IMR-90 (cell line): ENCODE results near the gene BCAP31. TPM values are rescaled to one million over a fixed set of nuclear protein-coding genes. Genes with fewer than 3 reads are reported as not detected.

Source experiments
- ATAC-seq: fragments of 200-7000 bp; cut with Tn5 transposase; 2 replicates; pipeline ENCODE4 v1.9.1; 2020; ENCODE audit warnings: low read depth, mild to moderate bottlenecking, moderate library complexity
- BruUV-seq: library from RNA; stranded (reverse); fragments of 400-500 nt; replicated peaks from 2 replicates; lab custom pipeline; 2021; lab: Mats Ljungman, UMichigan
- CTCF ChIA-PET: fragments of 300-600 bp; formaldehyde crosslinking; extraction: SDS; loops from one replicate; lab custom pipeline; 2021; ENCODE audit warnings: antibody characterized with exemption; lab: Yijun Ruan, JAX
- POLR2A ChIA-PET: fragments of 300-600 bp; sonication (Branson Sonifier 250); formaldehyde crosslinking; loops from one replicate; lab custom pipeline; 2022; ENCODE audit warnings: antibody characterized with exemption; ENCODE audit not compliant: unreplicated experiment; lab: Charles Lee
- DNase-seq: peaks from one replicate; pipeline ENCODE4 v3.0.0; 2013
- H2AFZ ChIP-seq: replicated peaks from 2 replicates; pipeline ENCODE3; 2013; ENCODE audit warnings: low read length, mild to moderate bottlenecking; ENCODE audit not compliant: poor library complexity
- H2AK5ac ChIP-seq: 2 replicates; pipeline ENCODE4 v1.6.1; 2013; ENCODE audit warnings: low read depth, low read length, inconsistent platforms
- H2AK9ac ChIP-seq: replicated peaks from 2 replicates; pipeline ENCODE3; 2013; ENCODE audit warnings: mild to moderate bottlenecking, low read depth, low read length, moderate library complexity; ENCODE audit not compliant: poor library complexity
- H2BK120ac ChIP-seq: 2 replicates; pipeline ENCODE4 v1.6.1; 2013; ENCODE audit warnings: low read depth, low read length, inconsistent platforms
- H2BK15ac ChIP-seq: 3 replicates; pipeline ENCODE4 v1.6.1; 2013; ENCODE audit warnings: low read depth, low read length, inconsistent platforms
- H2BK20ac ChIP-seq: 2 replicates; pipeline ENCODE4 v1.6.1; 2013; ENCODE audit warnings: low read depth, mild to moderate bottlenecking, inconsistent platforms, low read length, moderate library complexity
- H2BK5ac ChIP-seq: 2 replicates; pipeline ENCODE4 v1.6.1; 2013; ENCODE audit warnings: mild to moderate bottlenecking, low read depth, low read length, inconsistent platforms; ENCODE audit not compliant: poor library complexity, severe bottlenecking
- H3K14ac ChIP-seq: replicated peaks from 2 replicates; pipeline ENCODE4 v1.6.1; 2013; ENCODE audit warnings: low read depth, low read length, inconsistent platforms
- H3K18ac ChIP-seq: 2 replicates; pipeline ENCODE4 v1.6.1; 2013; ENCODE audit warnings: low read depth, low read length, control low read depth
- H3K23ac ChIP-seq: 2 replicates; pipeline ENCODE4 v1.6.1; 2013; ENCODE audit warnings: low read depth, low read length, inconsistent platforms
- H3K27ac ChIP-seq: 2 replicates; pipeline ENCODE4 v1.5.1; 2013; ENCODE audit warnings: mild to moderate bottlenecking, control low read depth, low read length; ENCODE audit not compliant: insufficient read depth
- H3K27me3 ChIP-seq: 2 replicates; pipeline ENCODE4 v1.6.1; 2013; ENCODE audit warnings: low read length; ENCODE audit not compliant: control insufficient read depth, insufficient read depth
- H3K36me3 ChIP-seq: 2 replicates; pipeline ENCODE4 v1.6.1; 2013; ENCODE audit warnings: low read length, mixed read lengths; ENCODE audit not compliant: control insufficient read depth, insufficient read depth
- H3K4ac ChIP-seq: 2 replicates; pipeline ENCODE4 v1.6.1; 2013; ENCODE audit warnings: low read depth, low read length, inconsistent platforms
- H3K4me1 ChIP-seq: 2 replicates; pipeline ENCODE4 v1.6.1; 2013; ENCODE audit warnings: low read length, mixed read lengths; ENCODE audit not compliant: control insufficient read depth, insufficient read depth
- H3K4me2 ChIP-seq: 2 replicates; pipeline ENCODE4 v1.6.1; 2013; ENCODE audit warnings: low read depth, mild to moderate bottlenecking, control low read depth, low read length, moderate library complexity
- H3K4me3 ChIP-seq: 2 replicates; pipeline ENCODE4 v1.5.1; 2013; ENCODE audit warnings: low read depth, mild to moderate bottlenecking, control low read depth, low read length, moderate library complexity; ENCODE audit not compliant: insufficient read depth
- H3K56ac ChIP-seq: 2 replicates; pipeline ENCODE4 v1.6.1; 2013; ENCODE audit warnings: low read length, inconsistent platforms; ENCODE audit not compliant: insufficient read depth; ENCODE audit errors: extremely low read depth
- H3K79me1 ChIP-seq, 2 experiments: 2 replicates each; pipeline ENCODE4 v1.6.1; 2013; ENCODE audit warnings: low read length in 2 of 2, inconsistent platforms in 1 of 2, low read depth in 1 of 2
- H3K9ac ChIP-seq: 2 replicates; pipeline ENCODE4 v1.6.1; 2013; ENCODE audit warnings: low read depth, low read length, control low read depth
- H3K9me1 ChIP-seq: 2 replicates; pipeline ENCODE4 v1.6.1; 2013; ENCODE audit warnings: low read length, inconsistent platforms; ENCODE audit not compliant: insufficient read depth
- H3K9me3 ChIP-seq: 2 replicates; pipeline ENCODE4 v1.6.1; 2013; ENCODE audit warnings: low read length; ENCODE audit not compliant: control insufficient read depth, insufficient read depth
- H4K20me1 ChIP-seq: 2 replicates; pipeline ENCODE4 v1.6.1; 2013; ENCODE audit warnings: low read length, inconsistent platforms; ENCODE audit not compliant: insufficient read depth
- H4K5ac ChIP-seq: 2 replicates; pipeline ENCODE4 v1.6.1; 2013; ENCODE audit warnings: mild to moderate bottlenecking, low read depth, low read length, control low read depth
- H4K8ac ChIP-seq, 2 experiments: 2 replicates each; pipeline ENCODE4 v1.6.1; 2013; ENCODE audit warnings: low read depth in 2 of 2, low read length in 2 of 2, control low read depth in 1 of 2, inconsistent platforms in 1 of 2
- H4K91ac ChIP-seq: 2 replicates; pipeline ENCODE4 v1.6.1; 2013; ENCODE audit warnings: low read depth, low read length, inconsistent platforms; ENCODE audit not compliant: insufficient read depth
- BHLHE40 ChIP-seq: fragments of 150-350 bp; IDR thresholded peaks from 2 replicates; pipeline ENCODE4 v1.6.1; 2016; ENCODE audit warnings: mild to moderate bottlenecking, low read depth, low read length
- CEBPB ChIP-seq: IDR thresholded peaks from 2 replicates; pipeline ENCODE4 v1.6.1; 2012; ENCODE audit warnings: low read depth, low read length, improper control_type of control experiment
- CHD1 ChIP-seq: IDR thresholded peaks from 2 replicates; pipeline ENCODE4 v1.6.1; 2012; ENCODE audit warnings: low read depth, low read length, improper control_type of control experiment
- FOS ChIP-seq: fragments of 150-350 bp; IDR thresholded peaks from 2 replicates; pipeline ENCODE4 v1.6.1; 2016; ENCODE audit warnings: low read depth, low read length
- MAFK ChIP-seq: IDR thresholded peaks from 2 replicates; pipeline ENCODE4 v1.6.1; 2012; ENCODE audit warnings: low read depth, low read length, improper control_type of control experiment
- MAZ ChIP-seq: IDR thresholded peaks from 2 replicates; pipeline ENCODE4 v1.6.1; 2012; ENCODE audit warnings: low read depth, mild to moderate bottlenecking, low read length, improper control_type of control experiment, moderate library complexity, borderline replicate concordance
- MXI1 ChIP-seq: IDR thresholded peaks from 2 replicates; pipeline ENCODE4 v1.6.1; 2012; ENCODE audit warnings: low read depth, mild to moderate bottlenecking, low read length, moderate library complexity, borderline replicate concordance
- NFE2L2 ChIP-seq: fragments of 150-350 bp; IDR thresholded peaks from 2 replicates; pipeline ENCODE4 v1.6.1; 2016; ENCODE audit warnings: low read depth, mild to moderate bottlenecking, low read length
- POLR2A ChIP-seq: IDR thresholded peaks from 2 replicates; pipeline ENCODE4 v1.6.1; 2012; ENCODE audit warnings: mild to moderate bottlenecking, low read depth, low read length
- RAD21 ChIP-seq: IDR thresholded peaks from 2 replicates; pipeline ENCODE4 v1.6.1; 2012; ENCODE audit warnings: low read length, improper control_type of control experiment
- RCOR1 ChIP-seq: IDR thresholded peaks from 2 replicates; pipeline ENCODE4 v1.6.1; 2012; ENCODE audit warnings: mild to moderate bottlenecking, low read length, improper control_type of control experiment; ENCODE audit not compliant: insufficient replicate concordance
- RFX5 ChIP-seq: IDR thresholded peaks from 2 replicates; pipeline ENCODE4 v1.8.0; 2012; ENCODE audit warnings: low read depth, mild to moderate bottlenecking, low read length, moderate library complexity
- SMC3 ChIP-seq: fragments of 150-350 bp; IDR thresholded peaks from 2 replicates; pipeline ENCODE4 v1.6.1; 2016; ENCODE audit warnings: low read depth, mild to moderate bottlenecking, antibody characterized with exemption, low read length, moderate library complexity
- WGBS, 2 experiments: methylation state at CpG; one replicate each; pipeline versions ENCODE4 v1.1.5 to v1.1.7; 2013; ENCODE audit warnings: missing lambda C conversion rate in 2 of 2; ENCODE audit not compliant: insufficient read length in 1 of 2; ENCODE audit errors: extremely low coverage in 2 of 2; 5-methylcytosine and 5-hydroxymethylcytosine counted together
- dilution Hi-C: fragments of 300-500 bp; cut with HindIII; formaldehyde crosslinking; loops from one replicate; pipeline ENCODE4 v1.14.3; 2018; ENCODE audit warnings: low sequenced_read_pairs; ENCODE audit not compliant: unreplicated experiment
- in situ Hi-C: fragments of 300-500 bp; cut with MboI; formaldehyde crosslinking; loops from 3 replicates; pipeline ENCODE4 v1.14.3; 2019; ENCODE audit warnings: low sequenced_read_pairs, inconsistent platforms, mixed read lengths
- intact Hi-C: fragments of 100-400 bp; cut with micrococcal nuclease; formaldehyde crosslinking; loops from 2 replicates; pipeline ENCODE4 v1.10.0; 2022
- polyA plus RNA-seq, 3 experiments: library from polyadenylated mRNA; depleted of rRNA; stranded (reverse); fragments of >200 nt; gene quantifications; 2 replicates each; pipeline ENCODE4 v1.2.3, GENCODE V29; 2012; ENCODE audit warnings: low replicate concordance in 1 of 3
- total RNA-seq: library from RNA; depleted of rRNA; stranded (reverse); fragments of >200 nt; gene quantifications from 2 replicates; pipeline ENCODE4 v1.2.3, GENCODE V29; 2012
- TF ChIP-seq, protein P1 (sequence below): fragments of 150-350 bp; IDR thresholded peaks from 2 replicates; pipeline ENCODE4 v1.6.1; 2016; ENCODE audit warnings: low read depth, mild to moderate bottlenecking, low read length, moderate library complexity, borderline replicate concordance
- TF ChIP-seq, protein P2 (sequence below): fragments of 150-350 bp; IDR thresholded peaks from 2 replicates; pipeline ENCODE4 v1.6.1; 2017; ENCODE audit warnings: mild to moderate bottlenecking, antibody characterized with exemption, low read length, low read depth
- TF ChIP-seq, protein P3 (sequence below): conservative IDR thresholded peaks from 2 replicates; pipeline ENCODE4 v1.5.1; 2012; ENCODE audit warnings: mild to moderate bottlenecking, low read depth, low read length, improper control_type of control experiment

BCAP31 gene
- total and polyA plus RNA-seq, 2 of the 4 experiments (the other 2 are of a cell fraction) = 125 to 244 TPM

DNA sequence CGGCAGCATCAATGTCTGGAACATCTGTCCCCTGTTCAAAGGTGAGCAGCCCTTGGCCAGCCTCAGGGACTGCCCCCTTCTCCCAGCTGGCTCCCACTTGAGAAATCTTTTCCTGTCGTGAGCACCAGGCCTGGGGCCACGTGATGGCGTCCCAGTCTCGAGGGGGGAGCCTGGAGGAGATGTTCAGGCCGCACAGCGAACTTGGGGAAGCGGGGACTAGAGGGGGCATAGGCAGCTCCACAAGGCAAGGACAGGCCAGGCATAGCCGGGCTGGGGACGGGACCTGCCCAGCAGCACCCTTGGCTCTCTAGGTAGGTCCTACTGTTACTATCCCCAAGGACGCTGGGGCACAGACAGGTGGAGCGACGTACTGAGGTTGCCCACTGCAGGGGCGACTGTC lies 33.7 kb downstream of the BCAP31 start:
- 0 out of 4 replicates have a peak, but pooled peaks cover 0 to 6% of the 10 kb centered on the region in 2 experiments for H3K79me1 ChIP-seq
- H3K27me3 ChIP-seq = no peaks in the 10 kb centered on the region; the same call in 1 of the 2 replicates
- no peak overlapping the region for H3K4me3 ChIP-seq
- H3K4ac ChIP-seq = no peak overlapping the region
- in situ Hi-C loops = no loop called here
- no peak overlapping the region for H3K56ac ChIP-seq
- H4K5ac ChIP-seq = no peak overlapping the region
- H3K27ac ChIP-seq = no peak overlapping the region
- H3K4me2 ChIP-seq = no peak overlapping the region
- WGBS, 2 experiments = 71% methylated on average over 5 of the region's 14 CpGs; no CpG with 5 or more reads in 1 of the 2 experiments
- no peak overlapping the region for H2BK20ac ChIP-seq
- ATAC-seq (no peak), DNase-seq (no peak)
- H3K4me1 ChIP-seq = peaks cover 9% of the 10 kb centered on the region
- dilution Hi-C loops = no loop called here
- H4K20me1 ChIP-seq = peaks cover 12% of the 10 kb centered on the region
- CTCF ChIA-PET = no interaction called here
- TF ChIP-seq, protein P1, sequence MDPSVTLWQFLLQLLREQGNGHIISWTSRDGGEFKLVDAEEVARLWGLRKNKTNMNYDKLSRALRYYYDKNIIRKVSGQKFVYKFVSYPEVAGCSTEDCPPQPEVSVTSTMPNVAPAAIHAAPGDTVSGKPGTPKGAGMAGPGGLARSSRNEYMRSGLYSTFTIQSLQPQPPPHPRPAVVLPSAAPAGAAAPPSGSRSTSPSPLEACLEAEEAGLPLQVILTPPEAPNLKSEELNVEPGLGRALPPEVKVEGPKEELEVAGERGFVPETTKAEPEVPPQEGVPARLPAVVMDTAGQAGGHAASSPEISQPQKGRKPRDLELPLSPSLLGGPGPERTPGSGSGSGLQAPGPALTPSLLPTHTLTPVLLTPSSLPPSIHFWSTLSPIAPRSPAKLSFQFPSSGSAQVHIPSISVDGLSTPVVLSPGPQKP = no peak
- no peak for TF ChIP-seq CEBPB
- TF ChIP-seq MAFK = no peak
- TF ChIP-seq, protein P2, sequence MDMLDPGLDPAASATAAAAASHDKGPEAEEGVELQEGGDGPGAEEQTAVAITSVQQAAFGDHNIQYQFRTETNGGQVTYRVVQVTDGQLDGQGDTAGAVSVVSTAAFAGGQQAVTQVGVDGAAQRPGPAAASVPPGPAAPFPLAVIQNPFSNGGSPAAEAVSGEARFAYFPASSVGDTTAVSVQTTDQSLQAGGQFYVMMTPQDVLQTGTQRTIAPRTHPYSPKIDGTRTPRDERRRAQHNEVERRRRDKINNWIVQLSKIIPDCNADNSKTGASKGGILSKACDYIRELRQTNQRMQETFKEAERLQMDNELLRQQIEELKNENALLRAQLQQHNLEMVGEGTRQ = no peak
- no peak for TF ChIP-seq MAZ
- no peak for TF ChIP-seq POLR2A
- no peak for TF ChIP-seq RFX5
- TF ChIP-seq CHD1 = no peak
- no peak for TF ChIP-seq SMC3
- no peak for TF ChIP-seq NFE2L2
- TF ChIP-seq, protein P3, sequence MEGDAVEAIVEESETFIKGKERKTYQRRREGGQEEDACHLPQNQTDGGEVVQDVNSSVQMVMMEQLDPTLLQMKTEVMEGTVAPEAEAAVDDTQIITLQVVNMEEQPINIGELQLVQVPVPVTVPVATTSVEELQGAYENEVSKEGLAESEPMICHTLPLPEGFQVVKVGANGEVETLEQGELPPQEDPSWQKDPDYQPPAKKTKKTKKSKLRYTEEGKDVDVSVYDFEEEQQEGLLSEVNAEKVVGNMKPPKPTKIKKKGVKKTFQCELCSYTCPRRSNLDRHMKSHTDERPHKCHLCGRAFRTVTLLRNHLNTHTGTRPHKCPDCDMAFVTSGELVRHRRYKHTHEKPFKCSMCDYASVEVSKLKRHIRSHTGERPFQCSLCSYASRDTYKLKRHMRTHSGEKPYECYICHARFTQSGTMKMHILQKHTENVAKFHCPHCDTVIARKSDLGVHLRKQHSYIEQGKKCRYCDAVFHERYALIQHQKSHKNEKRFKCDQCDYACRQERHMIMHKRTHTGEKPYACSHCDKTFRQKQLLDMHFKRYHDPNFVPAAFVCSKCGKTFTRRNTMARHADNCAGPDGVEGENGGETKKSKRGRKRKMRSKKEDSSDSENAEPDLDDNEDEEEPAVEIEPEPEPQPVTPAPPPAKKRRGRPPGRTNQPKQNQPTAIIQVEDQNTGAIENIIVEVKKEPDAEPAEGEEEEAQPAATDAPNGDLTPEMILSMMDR = no peak
- TF ChIP-seq RCOR1 = no peak
- TF ChIP-seq FOS = no peak
- TF ChIP-seq RAD21 = no peak
- no peak for TF ChIP-seq BHLHE40
- no peak for TF ChIP-seq MXI1
- H3K9me1 ChIP-seq = peaks cover 5% of the 10 kb centered on the region; the same call in 1 of the 2 replicates
- H2BK15ac ChIP-seq = no peak overlapping the region
- H4K8ac ChIP-seq = no peak overlapping the region
- H4K91ac ChIP-seq = no peak overlapping the region
- H3K9me3 ChIP-seq = no peaks in the 10 kb centered on the region
- no peak overlapping the region for H2AFZ ChIP-seq
- no peak overlapping the region for H3K9ac ChIP-seq
- no TSS peak for BruUV-seq
- H3K23ac ChIP-seq = no peak overlapping the region
- no peak overlapping the region for H3K14ac ChIP-seq
- peaks cover 5% of the 10 kb centered on the region for H3K36me3 ChIP-seq
- H3K18ac ChIP-seq = no peak overlapping the region
- intact Hi-C loops = no loop called here
- POLR2A ChIA-PET = interaction anchor here (0.6 kb wide), 1 partner anchor 12 kb away, joined by 3 read pairs; no protein-coding TSS in a partner anchor
- no peak overlapping the region for H2BK5ac ChIP-seq
- no peak overlapping the region for H2AK9ac ChIP-seq
- H2AK5ac ChIP-seq = no peak overlapping the region
- H2BK120ac ChIP-seq = no peak overlapping the region
